Colon (tissue), 2 donors: ENCODE data around the gene RAX2.

ENCODE experiments used
- FAIRE-seq: peaks from 2 replicates; lab custom pipeline; 2012; peaks lifted over from hg19 to GRCh38; lab: Jason Lieb, UNC
- donor health status: control.
- donor health status: control.

RAX2 gene

DNA sequence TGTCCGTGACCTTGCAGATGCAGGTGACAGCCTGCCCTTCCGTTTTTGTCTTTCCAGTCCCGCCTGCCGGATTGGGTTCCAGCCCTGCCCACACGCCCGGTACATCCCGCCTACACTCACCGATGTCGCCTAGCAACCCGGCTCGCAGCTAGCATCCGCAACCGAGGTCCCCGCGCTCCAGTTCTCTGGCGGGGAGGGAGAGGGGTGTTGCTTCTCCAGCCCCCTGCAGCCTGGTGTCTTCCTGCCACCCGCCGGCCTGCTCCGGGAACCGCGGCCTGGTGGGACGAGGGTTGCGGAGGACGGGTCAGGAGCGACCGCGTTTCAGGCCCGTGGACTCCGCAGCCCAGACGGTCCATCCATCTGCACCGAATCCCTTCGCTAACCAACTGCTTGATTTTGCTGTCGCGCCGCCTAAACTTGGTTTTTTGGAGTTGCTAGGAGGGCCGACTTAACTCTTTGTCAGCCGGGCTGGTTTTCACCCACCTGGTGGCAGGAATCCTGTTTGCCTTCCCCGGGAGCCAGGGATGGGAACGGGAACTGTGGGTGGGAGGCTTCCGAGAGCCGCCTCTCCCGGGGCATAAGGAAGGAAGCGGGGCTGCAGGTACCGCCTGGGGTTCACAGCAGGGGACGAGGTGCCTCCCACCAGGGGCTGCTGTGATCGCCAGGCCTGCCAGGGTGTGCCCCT, 29.5 kb upstream of the RAX2 start:
- FAIRE-seq = no peak

DNA sequence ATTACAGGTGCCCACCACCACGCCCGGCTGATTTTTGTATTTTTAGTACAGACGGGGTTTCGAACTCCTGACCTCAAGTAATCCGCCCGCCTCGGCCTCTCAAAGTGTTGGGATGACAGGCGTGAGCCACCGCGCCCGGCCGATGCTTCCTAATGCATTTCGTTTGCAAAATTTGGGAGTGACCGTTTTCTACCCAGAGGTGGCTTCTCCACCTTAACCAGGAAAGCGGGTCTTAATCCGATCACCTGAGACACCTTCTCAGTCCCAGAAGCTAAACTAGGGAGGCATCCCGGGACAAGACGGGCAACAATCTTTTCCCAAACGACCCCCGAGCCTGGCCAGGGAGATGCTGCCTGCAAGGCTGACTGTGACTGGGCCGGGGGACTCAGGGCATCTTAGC, 29.0 kb upstream of the RAX2 start:
- no peak for FAIRE-seq

DNA sequence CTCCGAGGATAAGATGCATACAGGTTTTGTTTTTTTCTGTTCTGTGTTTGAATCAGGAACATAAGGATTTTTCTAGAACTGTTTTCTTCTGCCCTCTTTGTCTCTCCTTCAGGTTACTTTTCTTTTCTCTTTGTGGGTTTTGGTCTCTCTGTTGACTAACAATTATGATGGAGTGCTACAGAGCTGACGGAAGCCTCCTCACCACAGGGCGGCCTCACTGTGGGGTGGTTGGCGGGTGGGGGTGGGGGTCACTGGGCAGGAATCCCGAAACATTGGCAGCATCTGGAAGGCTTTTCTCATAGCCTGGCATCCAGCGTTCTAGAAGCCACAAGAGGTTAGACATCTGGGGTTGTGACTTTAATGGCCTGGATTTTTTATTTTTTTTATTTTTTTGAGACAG, 26.1 kb upstream of the RAX2 start:
- no peak for FAIRE-seq

DNA sequence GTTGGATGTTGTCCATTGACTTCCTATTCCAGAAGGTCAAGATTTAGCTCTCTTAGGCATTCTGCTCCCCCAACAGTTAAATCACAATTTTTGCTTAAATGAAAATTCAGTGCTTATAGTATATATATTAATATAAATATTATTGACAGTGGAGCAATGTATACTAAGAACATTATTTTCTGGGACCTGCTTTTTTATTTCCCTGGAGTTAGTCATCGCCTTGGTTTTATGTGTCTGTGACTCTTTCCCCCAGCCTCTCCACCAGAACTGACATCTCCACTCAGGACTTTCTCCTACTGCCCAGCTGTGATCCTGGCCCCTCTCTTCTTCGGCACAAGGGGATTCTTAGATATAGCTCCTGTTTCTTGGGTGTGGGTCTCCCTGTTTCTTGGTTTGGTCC, 24.3 kb upstream of the RAX2 start:
- FAIRE-seq = no peak

DNA sequence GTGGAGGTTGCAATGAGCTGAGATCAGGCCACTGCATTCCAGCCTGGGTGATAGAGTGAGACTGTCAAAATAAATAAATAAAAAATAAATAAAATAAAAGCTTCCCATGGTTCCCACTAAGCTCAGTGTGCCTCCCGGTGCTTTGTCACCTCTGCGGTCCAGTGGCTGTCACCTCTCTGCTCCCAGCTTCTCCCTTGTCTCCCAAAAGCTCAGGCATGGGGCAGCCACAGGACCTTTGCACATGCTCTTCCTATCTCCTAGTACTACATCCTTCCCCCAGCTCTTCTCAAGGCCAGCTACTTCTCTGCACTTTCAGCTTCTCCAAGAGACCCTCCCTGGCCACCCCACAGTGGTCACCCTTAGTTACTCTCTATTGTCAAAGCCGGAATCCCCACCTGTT, 21.8 kb upstream of the RAX2 start:
- no peak for FAIRE-seq

DNA sequence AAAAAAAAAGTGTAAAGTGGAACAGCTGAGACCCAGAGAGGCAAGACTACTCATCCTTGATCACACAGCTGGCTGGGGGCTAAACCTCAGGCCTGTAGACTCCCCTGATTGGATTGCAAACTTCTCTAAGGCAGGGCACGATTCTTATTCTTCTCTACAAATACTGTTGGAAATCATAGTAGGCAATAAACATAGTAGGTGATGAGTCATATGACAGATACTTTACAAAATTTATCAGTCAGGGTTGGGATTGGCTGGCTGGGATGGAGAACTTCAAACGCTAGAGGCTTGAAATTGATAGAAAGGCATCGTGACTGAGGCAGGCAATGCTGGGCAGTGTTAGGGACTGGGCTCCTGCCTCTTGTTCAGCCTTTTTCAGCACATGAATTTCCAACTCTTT, 20.1 kb upstream of the RAX2 start:
- no peak for FAIRE-seq

DNA sequence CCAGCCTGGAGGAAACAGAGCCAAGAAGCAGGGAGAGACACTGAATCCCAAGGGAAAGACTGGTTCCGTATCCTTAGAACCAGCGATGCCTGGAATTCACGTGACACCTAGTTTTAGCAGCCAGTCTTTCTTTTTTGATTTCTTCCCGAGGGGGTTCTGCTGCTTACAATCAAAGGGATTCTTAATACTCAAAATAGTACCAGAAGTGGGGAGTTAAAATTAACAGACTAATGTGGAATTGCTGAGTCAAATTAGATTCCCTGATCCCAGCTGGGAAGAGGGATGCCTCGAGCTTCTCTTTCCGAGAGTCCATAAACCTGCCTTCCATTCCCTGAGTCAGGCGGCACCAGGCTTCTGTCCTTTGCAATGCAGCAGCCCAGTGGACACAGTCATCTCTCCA, 18.9 kb upstream of the RAX2 start:
- no peak for FAIRE-seq

DNA sequence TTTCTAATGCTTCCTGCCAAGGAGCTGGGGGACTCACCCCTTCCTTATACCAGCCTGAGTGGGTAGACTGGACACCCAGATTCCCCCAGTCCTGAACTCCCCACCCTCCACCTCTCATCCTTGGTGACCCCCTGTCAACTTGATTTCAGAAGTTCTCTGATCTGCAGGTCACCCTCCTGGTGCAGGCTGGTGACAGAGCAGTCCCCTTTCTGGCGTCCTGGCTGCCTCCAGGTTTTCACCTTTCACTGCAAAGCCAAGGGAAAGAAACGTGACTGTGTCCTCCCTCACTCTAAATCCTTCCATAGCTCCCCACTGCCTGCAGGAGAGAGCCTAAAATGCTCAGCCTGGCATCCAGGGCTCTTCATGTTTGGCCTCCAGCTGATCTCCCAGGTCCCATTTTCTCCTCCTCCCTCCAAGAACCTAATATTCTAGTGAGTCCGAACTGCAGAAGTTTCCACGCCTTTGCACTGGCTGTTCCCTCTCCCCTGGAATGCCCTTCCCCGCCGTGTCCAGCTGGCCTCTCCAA, 18.2 kb upstream of the RAX2 start:
- FAIRE-seq = no peak

DNA sequence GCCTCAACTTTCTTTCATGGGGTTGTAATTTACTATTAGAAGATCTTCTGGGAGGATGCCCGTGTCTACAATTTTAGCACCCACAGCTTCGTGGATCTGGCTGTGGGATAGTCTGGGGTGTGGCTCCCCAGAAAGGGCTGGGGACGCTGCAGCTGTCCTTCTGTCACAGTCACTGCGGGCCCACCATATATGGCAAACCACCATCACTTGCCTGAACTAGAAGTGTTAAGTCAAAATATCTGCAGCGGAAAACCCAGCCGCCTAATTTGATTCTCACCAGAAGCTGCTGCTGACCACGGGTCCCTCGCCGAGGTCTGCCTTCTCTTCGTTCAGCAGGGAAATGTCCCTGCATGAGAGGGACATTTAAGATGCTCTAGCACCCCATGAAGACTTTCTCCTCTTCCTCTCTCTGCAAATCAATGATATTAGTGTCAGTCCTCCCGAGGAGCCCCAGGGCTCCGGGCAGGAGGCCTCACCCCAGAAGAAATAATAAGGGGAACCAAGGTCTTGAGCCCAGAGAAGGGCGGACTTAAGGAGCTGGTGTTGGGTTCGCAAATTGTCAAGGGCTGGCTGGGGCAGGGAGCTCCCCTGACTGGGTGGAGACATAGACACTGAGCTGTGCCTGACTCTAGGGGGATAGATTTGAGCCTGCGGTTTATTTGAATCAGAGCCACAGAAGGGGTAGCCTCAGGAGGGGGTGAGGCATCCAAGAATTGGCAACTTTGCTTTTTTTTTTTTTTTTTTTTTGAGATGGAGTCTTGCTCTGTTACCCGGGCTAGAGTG, 17.2 kb upstream of the RAX2 start:
- FAIRE-seq = no peak

DNA sequence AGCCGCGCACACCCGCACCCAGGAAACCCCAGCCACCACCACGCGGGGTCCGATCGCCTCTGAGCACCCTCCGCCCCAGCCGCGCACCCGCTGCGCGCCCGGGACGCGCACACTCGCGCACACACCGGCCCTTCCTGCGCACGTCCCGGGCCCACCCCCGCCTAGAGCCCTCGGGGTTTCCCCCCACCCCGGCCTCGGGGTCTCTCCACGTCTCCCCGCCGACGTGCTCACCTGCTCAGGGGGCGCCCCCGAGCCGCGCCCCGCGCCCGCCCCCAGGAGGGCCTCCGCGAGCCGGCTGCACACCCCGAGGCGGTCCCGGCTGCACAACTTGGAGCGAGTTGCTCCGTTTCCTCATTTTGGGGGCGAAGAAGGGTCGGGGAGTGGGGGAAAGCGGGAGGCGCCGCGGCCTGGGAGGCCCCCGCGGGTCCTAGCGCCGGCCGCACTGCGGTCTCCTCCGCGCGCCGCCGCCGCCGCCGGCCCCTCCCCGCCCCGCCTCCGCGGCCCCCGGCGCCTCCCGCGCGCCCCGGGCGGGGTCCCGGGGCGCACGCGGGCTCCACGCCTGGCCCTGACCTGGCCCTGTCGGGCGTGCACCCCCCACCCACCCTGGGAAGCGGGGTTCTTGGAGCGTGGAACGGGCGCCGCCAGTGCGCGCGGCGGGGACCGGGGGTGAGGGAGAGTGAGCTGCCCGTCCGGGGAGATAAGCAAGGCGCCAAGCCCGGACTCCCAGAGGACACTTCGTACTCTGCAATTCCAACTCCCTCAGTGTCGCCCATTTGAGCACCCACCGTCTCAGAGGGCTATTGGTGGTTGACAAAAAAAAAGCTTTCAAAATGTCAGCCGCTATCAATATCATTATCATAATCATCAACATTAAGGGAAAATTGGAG, 14.2 kb upstream of the RAX2 start, which contains the start of gene MATK:
Gene MATK (minus strand): TSS at position 444 of the 887 bp plus-strand sequence. CDS start 1,246 bp downstream, outside the sequence.
- no peak for FAIRE-seq

DNA sequence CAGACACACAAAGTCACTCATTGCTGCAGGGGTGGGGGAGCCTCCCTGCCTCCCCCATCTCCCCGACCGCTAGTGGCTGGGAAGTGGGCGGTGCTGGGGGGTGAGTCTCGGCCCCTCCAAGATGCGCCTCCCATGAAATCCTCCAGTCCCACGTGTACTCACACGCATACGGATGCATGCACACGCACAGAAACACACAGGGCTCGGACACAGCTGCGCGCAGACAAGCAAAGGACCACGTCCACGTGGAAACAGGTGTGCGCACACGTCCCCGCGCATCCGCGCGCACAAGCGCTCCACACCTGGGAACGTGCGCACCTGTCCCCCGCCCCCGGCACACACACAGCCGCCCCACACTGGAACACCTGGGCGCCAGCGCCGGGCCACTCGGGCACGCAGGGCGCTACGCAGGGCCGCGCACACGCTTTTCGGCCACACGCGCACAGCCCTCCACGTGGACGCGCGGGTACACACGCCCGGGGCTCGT, 13.5 kb upstream of the RAX2 start:
- no peak for FAIRE-seq

DNA sequence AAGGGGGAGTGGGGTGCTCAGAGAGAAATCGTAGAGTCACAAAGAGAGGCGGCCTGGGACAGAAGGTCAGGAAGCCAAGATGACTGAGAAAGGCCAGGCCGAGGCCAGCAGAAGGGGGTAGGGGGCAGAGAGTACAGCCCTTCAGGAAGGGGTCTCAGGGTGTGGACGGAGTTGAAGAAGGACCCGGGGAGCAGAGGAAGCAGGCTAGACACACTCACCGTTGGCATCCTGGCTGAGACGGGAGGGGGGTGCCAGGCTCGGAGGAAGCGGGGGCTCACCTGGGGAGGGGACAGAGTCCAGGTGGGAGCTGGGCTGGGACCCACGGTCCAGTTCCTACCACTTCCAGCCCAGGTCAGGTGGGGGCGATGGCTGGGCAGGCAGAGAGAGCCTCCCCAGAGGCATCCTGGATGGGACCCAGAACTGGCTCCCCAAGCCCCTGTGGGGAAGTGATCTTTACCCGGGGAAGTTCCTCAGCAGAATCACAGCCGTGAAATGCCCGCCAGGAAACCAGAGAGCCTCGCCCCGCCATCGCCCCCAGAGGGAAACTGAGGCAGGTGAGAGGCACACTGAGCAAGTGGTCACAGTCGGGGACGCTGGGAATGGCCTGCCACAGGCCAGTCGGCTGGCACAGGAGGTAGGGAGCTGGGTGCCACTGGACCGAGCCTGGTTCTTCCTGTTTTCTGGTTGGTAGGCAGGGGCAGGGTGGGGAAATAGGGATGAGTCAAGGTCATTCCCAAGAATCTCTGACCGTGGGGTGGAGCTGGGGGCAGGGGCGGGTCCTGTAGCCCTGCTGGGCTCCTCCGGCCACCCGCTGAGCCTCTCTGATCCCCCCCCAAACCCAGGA, 12.8 kb upstream of the RAX2 start:
- no peak for FAIRE-seq

DNA sequence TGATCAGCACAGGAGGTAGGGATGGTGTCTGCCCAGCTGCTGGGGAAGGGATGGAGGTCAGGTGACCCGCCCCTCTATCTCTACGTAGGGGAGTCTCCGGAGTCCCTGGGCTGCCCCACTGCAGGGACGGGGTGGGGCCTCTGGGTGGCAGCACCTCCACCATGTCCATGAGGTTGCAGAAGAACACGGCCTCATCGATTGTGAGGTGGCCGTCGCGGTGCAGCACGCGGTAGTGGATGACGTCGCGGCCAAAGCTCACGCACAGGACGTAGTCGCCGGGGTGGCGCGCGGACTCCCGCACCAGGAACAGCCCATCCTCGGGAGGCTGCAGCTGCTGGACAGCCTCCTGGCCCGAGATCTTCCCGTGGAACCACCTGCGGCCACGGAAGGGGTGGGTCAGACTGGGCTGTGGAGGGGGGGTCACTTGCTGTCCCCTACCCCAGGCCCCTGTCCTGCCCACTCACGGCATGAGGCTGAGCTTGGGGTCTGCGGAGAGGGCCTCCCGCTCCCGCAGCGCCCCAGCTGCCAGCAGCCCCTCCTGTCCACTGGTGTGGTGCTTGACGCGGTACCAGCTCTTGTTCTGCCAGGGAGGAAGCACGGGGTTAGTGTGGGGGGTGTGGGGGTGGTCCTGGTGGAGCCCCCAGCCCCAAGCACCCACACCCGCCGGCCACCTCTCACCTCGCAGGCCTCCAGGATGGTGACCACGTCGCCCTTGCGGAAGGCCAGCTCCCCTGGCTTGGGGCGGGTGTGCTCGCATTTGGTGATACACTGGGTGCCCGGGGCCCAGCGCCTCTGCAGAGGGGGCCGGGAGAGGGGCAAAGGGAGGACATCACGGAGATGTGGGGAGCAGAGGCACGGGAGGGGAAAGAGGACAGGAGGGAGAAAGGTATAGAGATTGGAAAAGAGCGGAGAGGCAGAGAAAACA, 11.9 kb upstream of the RAX2 start:
- no peak for FAIRE-seq

DNA sequence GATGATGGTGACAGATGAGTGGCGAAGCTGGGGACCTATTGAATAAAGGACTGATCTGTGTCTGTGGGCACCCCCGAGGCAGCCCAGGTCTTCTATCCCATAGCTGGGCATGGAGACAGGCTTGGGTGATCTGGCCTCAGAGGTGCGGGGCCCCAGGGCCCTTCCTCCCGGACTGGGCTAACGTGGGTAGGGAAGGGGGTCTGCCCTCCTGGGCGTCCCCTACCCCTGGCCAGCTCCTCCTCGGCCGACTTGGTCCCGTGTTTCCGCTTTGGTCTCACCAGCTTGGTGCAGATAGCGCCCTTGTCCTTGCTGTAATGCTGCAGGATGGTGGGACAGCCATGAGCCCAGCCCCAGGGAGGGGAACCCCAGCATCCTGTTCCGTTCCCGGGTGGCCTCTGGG, 10.9 kb upstream of the RAX2 start:
- FAIRE-seq = no peak

DNA sequence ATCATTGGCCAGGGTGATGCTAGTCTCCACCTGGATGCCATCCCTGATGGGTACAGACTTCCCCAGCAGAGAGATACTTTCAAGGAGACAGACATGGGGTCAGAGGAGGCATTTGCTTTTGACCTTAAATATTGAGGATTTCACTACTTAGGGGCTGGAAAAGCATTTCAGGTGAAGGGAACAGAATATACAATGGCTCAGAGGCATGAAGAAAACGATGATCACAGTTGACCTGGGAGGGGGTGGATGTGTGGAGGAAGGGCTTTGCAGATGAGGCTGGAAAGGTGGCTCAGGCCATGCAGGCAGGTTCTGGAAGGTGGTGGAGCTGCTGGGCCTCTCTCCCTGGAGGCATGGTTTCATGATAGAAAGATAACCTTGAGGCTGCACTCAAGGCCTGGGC, 10.3 kb upstream of the RAX2 start:
- FAIRE-seq = no peak

DNA sequence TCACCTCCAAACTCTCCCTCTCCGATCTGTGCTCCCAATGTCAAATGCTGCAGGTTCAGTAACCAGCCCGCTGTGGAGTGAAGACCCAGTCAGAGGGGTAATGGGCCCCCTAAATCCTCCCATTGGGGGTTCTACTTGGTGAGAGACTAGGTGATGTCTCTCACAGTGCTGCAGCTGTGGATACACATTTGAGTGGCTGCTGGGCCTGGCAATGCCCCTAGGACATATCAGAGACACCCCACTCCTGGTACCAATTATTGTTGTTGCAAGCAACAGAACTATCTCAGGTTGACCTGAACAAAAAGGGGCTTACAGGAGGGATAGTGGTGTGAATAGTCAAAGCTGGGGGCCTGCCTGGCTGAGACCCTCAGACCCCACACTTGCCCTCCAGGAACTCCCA, 9.6 kb upstream of the RAX2 start:
- no peak for FAIRE-seq

DNA sequence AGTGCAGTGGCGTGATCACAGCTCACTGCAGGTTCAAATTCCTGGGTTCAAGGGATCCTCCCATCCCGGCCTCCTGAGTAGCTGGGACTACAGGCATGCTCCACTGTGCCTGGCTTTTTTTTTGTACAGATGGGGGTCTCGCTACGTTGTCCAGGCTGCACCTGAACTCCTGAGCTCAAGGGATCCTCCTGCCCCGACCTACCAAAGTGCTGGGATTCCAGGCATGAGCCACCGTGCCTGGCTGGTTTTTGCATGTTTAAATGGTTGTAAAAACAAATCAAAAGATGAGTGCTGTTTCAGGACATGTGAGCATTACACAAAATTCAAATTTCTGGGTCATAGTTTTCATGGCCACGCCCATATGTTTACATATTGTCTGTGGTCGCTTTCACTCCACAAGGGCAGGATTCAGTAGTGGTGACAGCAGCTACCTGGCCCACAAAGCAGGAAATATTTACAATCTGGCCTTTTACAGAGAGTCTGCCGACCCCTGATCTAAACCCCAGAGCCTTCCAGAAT, 8.8 kb upstream of the RAX2 start:
- no peak for FAIRE-seq

DNA sequence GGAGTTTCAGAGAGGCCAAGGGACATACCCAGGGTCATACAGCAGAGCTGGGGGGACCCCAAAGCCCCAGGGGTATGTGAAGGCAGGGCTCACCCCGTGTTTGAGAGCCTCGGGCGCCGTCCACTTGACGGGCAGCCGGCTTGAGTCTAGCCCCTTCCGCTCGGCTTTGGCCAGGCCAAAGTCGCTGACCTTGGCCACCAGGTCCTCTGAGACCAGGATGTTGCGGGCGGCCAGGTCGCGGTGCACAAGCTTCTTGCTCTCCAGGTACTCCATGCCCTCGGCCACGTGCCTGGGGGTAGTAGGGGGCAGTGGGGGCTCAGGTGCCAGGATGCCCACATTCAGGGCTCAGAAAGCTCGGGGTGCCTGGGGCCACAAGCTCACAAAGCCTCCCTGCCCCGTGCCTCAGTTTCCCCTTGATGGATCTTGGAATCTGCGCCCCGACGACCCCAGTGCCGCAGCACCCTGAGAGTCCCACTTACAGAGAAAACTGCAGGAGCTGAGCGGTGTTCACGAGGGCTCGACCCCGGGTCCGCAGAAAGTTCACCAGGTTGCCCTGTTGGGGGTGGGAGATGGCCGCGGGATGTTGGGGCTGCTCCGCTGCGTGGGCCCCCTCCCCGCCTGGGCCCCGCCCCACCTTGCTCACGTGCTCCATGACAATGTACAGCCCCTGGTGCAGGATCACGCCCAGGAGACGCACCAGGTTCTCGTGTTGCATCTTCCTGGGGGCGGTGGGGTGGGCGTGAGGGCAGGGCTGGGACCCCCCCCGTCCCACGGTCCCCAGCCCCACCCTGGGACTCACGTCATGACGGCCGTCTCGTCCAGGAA, 7.1 kb upstream of the RAX2 start:
- no peak for FAIRE-seq
